Measurements from ENCODE around the gene SYNRG. TPM values are rescaled to one million over a fixed set of nuclear protein-coding genes. Genes with fewer than 3 reads are reported as not detected.

SYNRG gene
- total RNA-seq, 1 experiment from 2014 or later = 18.0 TPM

DNA sequence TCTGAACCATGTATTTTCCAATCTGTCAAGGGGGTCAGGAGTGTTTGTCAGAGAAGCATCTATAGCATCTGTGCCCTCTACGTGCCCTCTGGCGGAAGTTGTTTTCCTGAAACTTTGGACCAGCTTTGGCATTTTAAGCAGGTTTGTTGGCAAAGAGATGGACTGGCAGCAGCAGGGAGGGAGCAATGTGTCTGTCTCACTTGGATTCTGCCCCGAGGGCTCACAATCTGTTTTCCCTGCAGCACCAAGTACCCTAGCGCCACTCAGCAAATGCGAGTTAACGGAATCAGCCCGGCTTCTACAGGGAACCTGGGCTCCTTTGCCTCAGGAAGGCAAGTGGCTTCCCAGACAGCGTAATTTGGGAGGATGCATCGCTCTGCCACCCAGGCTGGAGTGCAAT is 102.1 kb downstream of the SYNRG start:
- intact Hi-C loops (cut with micrococcal nuclease) = no loop called here
- no peak for DNase-seq (ENCODE audit: unreplicated experiment)
- Mint-ChIP-seq H3K27ac (ENCODE audit: low read depth, unreplicated experiment) (no peak overlapping the region), H3K36me3 (ENCODE audit: insufficient read depth, unreplicated experiment) (peaks cover 39% of the 10 kb centered on the region), H3K4me3 (ENCODE audit: unreplicated experiment) (no peak overlapping the region), H3K9me3 (ENCODE audit: unreplicated experiment) (no peaks in the 10 kb centered on the region), H3K4me1 (ENCODE audit: insufficient read depth, unreplicated experiment) (peaks cover 9% of the 10 kb centered on the region), H3K27me3 (ENCODE audit: insufficient read depth, unreplicated experiment) (no peaks in the 10 kb centered on the region)
- ChIA-PET CTCF (interaction anchor here (1.1 kb wide), 1 partner anchor 20 kb away, joined by 3 read pairs; no protein-coding TSS in a partner anchor), POLR2A (interaction anchor here (1.5 kb wide), 1 partner anchor 15 kb away, joined by 6 read pairs; no protein-coding TSS in a partner anchor)
- BruUV-seq (replicated peaks) = no TSS peak
- TF ChIP-seq, protein P1, sequence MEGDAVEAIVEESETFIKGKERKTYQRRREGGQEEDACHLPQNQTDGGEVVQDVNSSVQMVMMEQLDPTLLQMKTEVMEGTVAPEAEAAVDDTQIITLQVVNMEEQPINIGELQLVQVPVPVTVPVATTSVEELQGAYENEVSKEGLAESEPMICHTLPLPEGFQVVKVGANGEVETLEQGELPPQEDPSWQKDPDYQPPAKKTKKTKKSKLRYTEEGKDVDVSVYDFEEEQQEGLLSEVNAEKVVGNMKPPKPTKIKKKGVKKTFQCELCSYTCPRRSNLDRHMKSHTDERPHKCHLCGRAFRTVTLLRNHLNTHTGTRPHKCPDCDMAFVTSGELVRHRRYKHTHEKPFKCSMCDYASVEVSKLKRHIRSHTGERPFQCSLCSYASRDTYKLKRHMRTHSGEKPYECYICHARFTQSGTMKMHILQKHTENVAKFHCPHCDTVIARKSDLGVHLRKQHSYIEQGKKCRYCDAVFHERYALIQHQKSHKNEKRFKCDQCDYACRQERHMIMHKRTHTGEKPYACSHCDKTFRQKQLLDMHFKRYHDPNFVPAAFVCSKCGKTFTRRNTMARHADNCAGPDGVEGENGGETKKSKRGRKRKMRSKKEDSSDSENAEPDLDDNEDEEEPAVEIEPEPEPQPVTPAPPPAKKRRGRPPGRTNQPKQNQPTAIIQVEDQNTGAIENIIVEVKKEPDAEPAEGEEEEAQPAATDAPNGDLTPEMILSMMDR (IDR thresholded peaks at IDR 0.05; ENCODE audit: unreplicated experiment) = no peak

DNA sequence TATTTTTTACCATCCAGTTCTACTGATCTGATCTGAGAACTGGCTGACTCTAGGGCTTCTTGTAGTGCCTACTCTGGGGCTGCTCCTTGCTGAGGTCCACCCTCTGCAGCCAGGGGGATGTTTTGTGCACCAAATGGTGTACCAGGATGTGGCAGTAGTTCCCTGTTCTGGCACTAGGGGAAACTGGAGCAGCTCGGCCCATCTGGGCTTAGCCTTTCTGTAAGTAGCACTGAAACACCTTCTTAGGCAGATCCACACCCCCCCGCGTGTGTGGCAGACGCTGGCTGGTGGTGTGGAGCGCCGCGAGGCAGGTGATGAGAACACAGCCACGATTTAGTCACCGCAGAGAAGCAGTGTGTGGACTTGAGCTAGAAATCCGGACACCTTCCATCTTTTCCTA is 102.5 kb downstream of the SYNRG start:
- ChIA-PET CTCF (interaction anchor here (1.1 kb wide), 1 partner anchor 20 kb away, joined by 3 read pairs; no protein-coding TSS in a partner anchor), POLR2A (no interaction called here)
- DNase-seq (ENCODE audit: unreplicated experiment) = peak; percentile 48
- BruUV-seq (replicated peaks) = no TSS peak
- TF ChIP-seq, protein P1 (IDR thresholded peaks at IDR 0.05; ENCODE audit: unreplicated experiment) = peak; percentile 42
- Mint-ChIP-seq H3K27ac (ENCODE audit: low read depth, unreplicated experiment) (peak overlapping the region; percentile 37), H3K4me1 (ENCODE audit: insufficient read depth, unreplicated experiment) (peaks cover 9% of the 10 kb centered on the region), H3K4me3 (ENCODE audit: unreplicated experiment) (no peak overlapping the region), H3K9me3 (ENCODE audit: unreplicated experiment) (no peaks in the 10 kb centered on the region), H3K36me3 (ENCODE audit: insufficient read depth, unreplicated experiment) (peaks cover 37% of the 10 kb centered on the region), H3K27me3 (ENCODE audit: insufficient read depth, unreplicated experiment) (no peaks in the 10 kb centered on the region)
- intact Hi-C loops (cut with micrococcal nuclease) = no loop called here

DNA sequence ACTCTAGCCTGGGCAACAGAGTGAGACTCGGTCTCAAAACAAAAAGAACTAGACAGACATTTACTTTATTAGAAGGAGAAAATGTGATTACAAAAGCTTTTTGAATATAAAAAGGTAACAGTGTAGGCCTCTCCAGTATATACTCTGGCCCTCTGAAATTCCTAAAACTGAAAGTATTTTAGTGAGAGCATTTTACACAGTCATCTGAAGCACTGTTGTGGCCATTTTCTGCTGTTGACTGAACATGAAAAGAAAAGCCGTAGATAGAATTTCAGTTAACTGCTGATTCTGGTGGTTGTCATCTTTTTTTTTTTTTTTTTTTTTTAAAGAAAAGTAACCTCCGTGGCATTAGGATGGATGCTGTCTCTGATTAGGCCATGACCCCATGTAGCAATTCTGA is 103.9 kb downstream of the SYNRG start:
- CTCF ChIA-PET = interaction anchor here (0.6 kb wide), 1 partner anchor 89 kb away, joined by 3 read pairs; no protein-coding TSS in a partner anchor
- Mint-ChIP-seq H3K36me3 (ENCODE audit: insufficient read depth, unreplicated experiment) (peaks cover 28% of the 10 kb centered on the region), H3K9me3 (ENCODE audit: unreplicated experiment) (no peaks in the 10 kb centered on the region), H3K4me1 (ENCODE audit: insufficient read depth, unreplicated experiment) (peaks cover 9% of the 10 kb centered on the region), H3K27ac (ENCODE audit: low read depth, unreplicated experiment) (no peak overlapping the region), H3K27me3 (ENCODE audit: insufficient read depth, unreplicated experiment) (no peaks in the 10 kb centered on the region), H3K4me3 (ENCODE audit: unreplicated experiment) (no peak overlapping the region)
- POLR2A ChIA-PET = interaction anchor here (1.2 kb wide), 1 partner anchor 132 kb away, joined by 3 read pairs; no protein-coding TSS in a partner anchor
- TF ChIP-seq, protein P1 (IDR thresholded peaks at IDR 0.05; ENCODE audit: unreplicated experiment) = no peak
- intact Hi-C loops (cut with micrococcal nuclease) = no loop called here
- BruUV-seq (replicated peaks) = no TSS peak
- DNase-seq (ENCODE audit: unreplicated experiment) = no peak

DNA sequence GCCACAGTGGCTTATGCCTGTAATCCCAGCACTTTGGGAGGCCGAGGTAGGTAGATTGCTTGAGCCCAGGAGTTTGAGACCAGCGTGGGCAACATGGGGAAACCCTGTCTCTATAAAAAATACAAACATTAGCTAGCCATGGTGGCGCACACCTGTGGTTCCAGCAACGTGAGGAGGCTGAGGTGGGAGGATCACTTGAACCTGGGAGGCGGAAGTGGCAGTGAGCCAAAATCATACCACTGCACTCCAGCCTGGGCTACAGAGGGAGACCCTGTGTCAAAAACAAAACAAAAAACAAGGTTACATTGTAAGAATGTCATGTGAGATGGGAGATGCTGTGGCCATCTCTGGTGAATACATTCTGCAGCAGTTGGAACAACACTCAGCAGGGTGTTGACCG is 106.1 kb downstream of the SYNRG start:
- ChIA-PET POLR2A (interaction anchor here (1.0 to 1.1 kb wide), 2 partner anchors 9 to 12 kb away, joined by 3 to 6 read pairs; no protein-coding TSS in a partner anchor), CTCF (no interaction called here)
- BruUV-seq (replicated peaks) = no TSS peak
- intact Hi-C loops (cut with micrococcal nuclease) = no loop called here
- H3K4me1 Mint-ChIP-seq (ENCODE audit: insufficient read depth, unreplicated experiment) = peaks cover 9% of the 10 kb centered on the region
- TF ChIP-seq, protein P1 (IDR thresholded peaks at IDR 0.05; ENCODE audit: unreplicated experiment) = no peak
- no peaks in the 10 kb centered on the region for H3K27me3 Mint-ChIP-seq (ENCODE audit: insufficient read depth, unreplicated experiment)
- H3K4me3 Mint-ChIP-seq (ENCODE audit: unreplicated experiment) = no peak overlapping the region
- H3K9me3 Mint-ChIP-seq (ENCODE audit: unreplicated experiment) = no peaks in the 10 kb centered on the region
- H3K36me3 Mint-ChIP-seq (ENCODE audit: insufficient read depth, unreplicated experiment) = peaks cover 37% of the 10 kb centered on the region
- no peak for DNase-seq (ENCODE audit: unreplicated experiment)
- no peak overlapping the region for H3K27ac Mint-ChIP-seq (ENCODE audit: low read depth, unreplicated experiment)

All from MCF 10A (cell line).